Natural killer cell (primary cell): ENCODE data around the gene RNF11. TPM values are rescaled to one million over a fixed set of nuclear protein-coding genes. Genes with fewer than 3 reads are reported as not detected.

Experiments
- ATAC-seq, 3 donors: fragments of 150-1000 bp in 2 of 3; fragments of 200-7000 bp in 1 of 3; cut with Tn5 transposase; 1 replicate in 1 of 3; 2 replicates in 2 of 3; pipeline ENCODE4 v1.10.0; 2021; ENCODE audit warnings: mild to moderate bottlenecking in 2 of 3, moderate library complexity in 2 of 3
- DNase-seq, 2 donors: peaks; one replicate each; pipeline versions ENCODE4 v3.0.0 to v3.0.0-alpha.2; 2013 to 2021; ENCODE audit warnings: mixed read lengths in 1 of 2
- H3K27ac ChIP-seq: one replicate; pipeline ENCODE4 v1.5.1; 2013; ENCODE audit warnings: mild to moderate bottlenecking, low read length
- H3K27me3 ChIP-seq: one replicate; pipeline ENCODE4 v1.6.1; 2013; ENCODE audit warnings: low read length; ENCODE audit not compliant: control insufficient read depth, insufficient read depth
- H3K36me3 ChIP-seq: one replicate; pipeline ENCODE4 v1.6.1; 2013; ENCODE audit warnings: low read length; ENCODE audit not compliant: control insufficient read depth, insufficient read depth
- H3K4me1 ChIP-seq: one replicate; pipeline ENCODE4 v1.6.1; 2013; ENCODE audit warnings: low read length; ENCODE audit not compliant: control insufficient read depth, insufficient read depth
- H3K4me3 ChIP-seq: one replicate; pipeline ENCODE4 v1.5.1; 2013; ENCODE audit warnings: low read length
- H3K9me3 ChIP-seq: one replicate; pipeline ENCODE4 v1.6.1; 2013; ENCODE audit warnings: low read length; ENCODE audit not compliant: control insufficient read depth, insufficient read depth
- H3K27ac Mint-ChIP-seq, 2 donors: one replicate each; pipeline ENCODE4 v1.8.0; 2022; ENCODE audit warnings: mild to moderate bottlenecking in 2 of 2, mixed read lengths in 2 of 2, moderate library complexity in 1 of 2
- H3K27me3 Mint-ChIP-seq, 2 donors: one replicate each; pipeline ENCODE4 v1.8.0; 2022; ENCODE audit warnings: low read depth in 2 of 2, mixed read lengths in 2 of 2
- H3K36me3 Mint-ChIP-seq: one replicate; pipeline ENCODE4 v1.8.0; 2022; ENCODE audit warnings: mixed read lengths
- H3K4me1 Mint-ChIP-seq, 2 donors: one replicate each; pipeline ENCODE4 v1.8.0; 2022; ENCODE audit warnings: mixed read lengths in 2 of 2
- H3K4me3 Mint-ChIP-seq: one replicate; pipeline ENCODE4 v1.8.0; 2022; ENCODE audit warnings: mild to moderate bottlenecking, moderate library complexity, mixed read lengths
- H3K9me3 Mint-ChIP-seq, 2 donors: one replicate each; pipeline ENCODE4 v1.8.0; 2022; ENCODE audit warnings: mixed read lengths in 2 of 2
- WGBS: methylation state at CpG from one replicate; pipeline ENCODE4 v1.1.7; 2013; ENCODE audit warnings: missing lambda C conversion rate; ENCODE audit not compliant: insufficient coverage; 5-methylcytosine and 5-hydroxymethylcytosine counted together
- intact Hi-C: fragments of 100-400 bp; cut with micrococcal nuclease; formaldehyde crosslinking; loops from one replicate; pipeline ENCODE4 v1.14.2; 2022
- total RNA-seq, 4 donors: library from RNA; stranded (reverse); fragments of 120-200 nt in 1 of 4; gene quantifications; one replicate each; pipeline versions ENCODE4 v1.2.3 to v1.2.4, GENCODE V29; 2013 to 2022
- TF ChIP-seq, protein P1 (sequence below): fragments of 200-600 bp; IDR thresholded peaks from one replicate; pipeline ENCODE4 v1.8.0; 2022; ENCODE audit warnings: antibody characterized with exemption

Gene RNF11
- total RNA-seq, 3 donors from 2014 or later (not counting 1 experiment from before 2014, with no cell fraction given) = 68.3 to 89.5 (median 68.4) TPM

DNA sequence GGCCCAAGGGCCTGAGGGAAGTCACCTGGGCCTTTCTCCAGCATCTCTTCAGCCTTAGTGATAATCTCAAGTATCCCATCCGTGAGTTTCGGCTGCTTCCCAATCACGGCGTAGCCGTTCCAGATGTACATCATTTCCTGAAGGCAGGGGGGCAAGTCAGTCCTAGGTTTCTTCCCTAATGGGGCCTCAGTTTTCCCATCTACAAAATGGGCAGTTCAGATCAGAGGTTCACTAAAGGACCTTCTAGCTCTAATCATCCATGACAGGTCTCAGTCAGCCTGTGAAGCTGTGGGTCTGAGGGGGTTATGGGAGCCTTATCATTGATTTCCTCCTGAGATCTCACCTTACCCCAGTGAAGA, 54.4 kb downstream of the RNF11 start:
- Mint-ChIP-seq H3K27ac (no peak overlapping the region), H3K9me3 (no peaks in the 10 kb centered on the region), H3K27me3 (no peaks in the 10 kb centered on the region), H3K4me3 (no peak overlapping the region), H3K4me1 (peaks cover 0 to 8% of the 10 kb centered on the region in 2 donors), H3K36me3 (no peaks in the 10 kb centered on the region)
- no peaks in the 10 kb centered on the region for H3K27me3 ChIP-seq
- TF ChIP-seq, protein P1, sequence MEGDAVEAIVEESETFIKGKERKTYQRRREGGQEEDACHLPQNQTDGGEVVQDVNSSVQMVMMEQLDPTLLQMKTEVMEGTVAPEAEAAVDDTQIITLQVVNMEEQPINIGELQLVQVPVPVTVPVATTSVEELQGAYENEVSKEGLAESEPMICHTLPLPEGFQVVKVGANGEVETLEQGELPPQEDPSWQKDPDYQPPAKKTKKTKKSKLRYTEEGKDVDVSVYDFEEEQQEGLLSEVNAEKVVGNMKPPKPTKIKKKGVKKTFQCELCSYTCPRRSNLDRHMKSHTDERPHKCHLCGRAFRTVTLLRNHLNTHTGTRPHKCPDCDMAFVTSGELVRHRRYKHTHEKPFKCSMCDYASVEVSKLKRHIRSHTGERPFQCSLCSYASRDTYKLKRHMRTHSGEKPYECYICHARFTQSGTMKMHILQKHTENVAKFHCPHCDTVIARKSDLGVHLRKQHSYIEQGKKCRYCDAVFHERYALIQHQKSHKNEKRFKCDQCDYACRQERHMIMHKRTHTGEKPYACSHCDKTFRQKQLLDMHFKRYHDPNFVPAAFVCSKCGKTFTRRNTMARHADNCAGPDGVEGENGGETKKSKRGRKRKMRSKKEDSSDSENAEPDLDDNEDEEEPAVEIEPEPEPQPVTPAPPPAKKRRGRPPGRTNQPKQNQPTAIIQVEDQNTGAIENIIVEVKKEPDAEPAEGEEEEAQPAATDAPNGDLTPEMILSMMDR = no peak
- no peaks in the 10 kb centered on the region for H3K9me3 ChIP-seq
- 97% methylated on average over 5 of the region's 5 CpGs for WGBS
- no peak overlapping the region for H3K27ac ChIP-seq
- H3K4me3 ChIP-seq = no peak overlapping the region
- no peaks in the 10 kb centered on the region for H3K4me1 ChIP-seq
- H3K36me3 ChIP-seq = no peaks in the 10 kb centered on the region
- DNase-seq (no peak), ATAC-seq (no peak)
- intact Hi-C loops = no loop called here

DNA sequence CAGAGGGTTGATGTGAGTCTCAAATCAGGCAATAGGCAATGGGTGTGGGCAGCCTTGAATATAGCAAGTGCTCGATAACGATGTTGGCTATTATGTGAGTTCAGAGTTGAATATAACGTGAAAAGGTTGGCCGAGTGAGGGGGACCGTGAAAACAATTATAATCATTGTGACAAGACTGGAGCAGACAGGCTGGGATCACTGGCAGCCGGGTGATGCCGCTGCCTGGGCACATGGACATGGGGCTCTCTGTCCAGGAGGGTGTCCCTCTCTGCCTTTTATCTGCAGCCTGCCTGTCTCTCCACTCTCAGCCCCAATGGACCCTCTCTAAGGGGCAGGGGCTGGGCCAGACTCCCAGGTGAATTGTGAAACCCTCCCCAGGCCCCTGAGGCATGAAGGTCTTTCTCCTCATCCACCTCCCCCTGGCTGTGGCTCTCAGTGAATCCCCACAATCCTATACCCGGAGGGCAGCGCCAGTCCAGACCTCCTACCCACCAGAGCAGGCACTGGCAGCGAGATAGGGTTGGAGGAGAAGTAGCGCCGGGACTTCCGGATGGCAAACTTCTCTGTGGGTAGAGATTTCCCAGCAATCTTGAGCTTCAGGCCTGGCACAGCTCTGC, 57.9 kb downstream of the RNF11 start:
- peaks cover 11 to 32% of the 10 kb centered on the region in 2 donors for H3K4me1 Mint-ChIP-seq
- H3K36me3 ChIP-seq = no peaks in the 10 kb centered on the region
- no peaks in the 10 kb centered on the region for H3K36me3 Mint-ChIP-seq
- no peak for DNase-seq
- ATAC-seq = no peak
- H3K4me1 ChIP-seq = peaks cover 13% of the 10 kb centered on the region
- H3K9me3 ChIP-seq = no peaks in the 10 kb centered on the region
- intact Hi-C loops = no loop called here
- H3K9me3 Mint-ChIP-seq = no peaks in the 10 kb centered on the region
- peaks cover 0 to 4% of the 10 kb centered on the region in 2 donors for H3K27me3 Mint-ChIP-seq
- H3K4me3 ChIP-seq = no peak overlapping the region
- WGBS = 98% methylated on average over 10 of the region's 13 CpGs
- no peak overlapping the region for H3K27ac Mint-ChIP-seq
- TF ChIP-seq, protein P1 = no peak
- no peak overlapping the region for H3K4me3 Mint-ChIP-seq
- no peak overlapping the region for H3K27ac ChIP-seq
- no peaks in the 10 kb centered on the region for H3K27me3 ChIP-seq

DNA sequence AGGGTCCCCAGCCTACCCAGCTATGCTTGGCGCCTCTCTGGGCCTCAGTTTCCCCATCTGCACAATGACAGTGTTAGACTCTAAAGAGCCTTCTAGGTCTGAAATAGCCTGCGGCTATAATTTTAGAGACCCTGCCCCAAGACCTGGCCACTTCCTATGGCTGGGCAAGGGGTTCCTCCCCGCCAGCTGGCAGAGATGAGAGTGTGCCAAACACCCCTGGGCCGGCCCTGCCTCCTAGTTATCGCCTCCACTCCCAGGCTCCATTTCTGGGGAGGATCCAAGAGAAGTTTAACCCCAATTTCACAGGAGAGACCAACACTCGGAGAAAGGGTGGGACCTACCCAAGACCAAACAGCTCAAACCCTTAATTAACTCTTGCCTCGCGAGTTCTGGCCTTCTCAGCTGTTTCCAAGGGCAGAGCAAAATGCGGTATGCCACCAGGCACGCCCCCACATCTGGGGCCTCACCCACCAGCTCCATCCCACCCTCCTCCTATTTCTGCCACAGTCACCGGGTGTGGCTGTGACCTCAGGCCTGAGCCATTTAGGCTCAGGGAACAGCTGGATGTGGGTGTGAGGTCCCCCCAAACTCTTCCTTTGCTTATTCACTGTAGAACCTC, 58.6 kb downstream of the RNF11 start:
- DNase-seq (no peak), ATAC-seq (no peak)
- Mint-ChIP-seq H3K4me1 (peaks cover 11 to 32% of the 10 kb centered on the region in 2 donors), H3K27me3 (peaks cover 0 to 4% of the 10 kb centered on the region in 2 donors), H3K27ac (peak overlapping the region in 1 of 2 donors; percentile 40), H3K4me3 (no peak overlapping the region), H3K36me3 (no peaks in the 10 kb centered on the region), H3K9me3 (no peaks in the 10 kb centered on the region)
- Histone ChIP-seq H3K4me1 (peaks cover 13% of the 10 kb centered on the region), H3K36me3 (no peaks in the 10 kb centered on the region), H3K9me3 (no peaks in the 10 kb centered on the region), H3K27me3 (no peaks in the 10 kb centered on the region), H3K4me3 (no peak overlapping the region), H3K27ac (no peak overlapping the region)
- intact Hi-C loops = no loop called here
- TF ChIP-seq, protein P1 = no peak
- 43% methylated on average over 11 of the region's 11 CpGs for WGBS
